GM11168 (cell line): Measurements from ENCODE around the gene ACBD6.

Experiments
- in situ Hi-C: fragments of 300-500 bp; cut with MboI; formaldehyde crosslinking; loops from one replicate; pipeline ENCODE4 v1.12.0; 2022; ENCODE audit warnings: low sequenced_read_pairs; ENCODE audit not compliant: unreplicated experiment

ACBD6 gene

GRCh38 chr1:180278596-180279395 is 223.6 kb downstream of the ACBD6 start:
- in situ Hi-C loops = no loop called here

GRCh38 chr1:180278194-180278515 is 224.2 kb downstream of the ACBD6 start:
- in situ Hi-C loops = no loop called here

- in situ Hi-C loops = no loop called here
These were observed 224.7 kb downstream of the ACBD6 start for GRCh38 chr1:180277476-180278193.

GRCh38 chr1:180275726-180276125 is 226.7 kb downstream of the ACBD6 start:
- in situ Hi-C loops = no loop called here

- in situ Hi-C loops = no loop called here
These were observed 228.2 kb downstream of the ACBD6 start for GRCh38 chr1:180274221-180274620.

DNA sequence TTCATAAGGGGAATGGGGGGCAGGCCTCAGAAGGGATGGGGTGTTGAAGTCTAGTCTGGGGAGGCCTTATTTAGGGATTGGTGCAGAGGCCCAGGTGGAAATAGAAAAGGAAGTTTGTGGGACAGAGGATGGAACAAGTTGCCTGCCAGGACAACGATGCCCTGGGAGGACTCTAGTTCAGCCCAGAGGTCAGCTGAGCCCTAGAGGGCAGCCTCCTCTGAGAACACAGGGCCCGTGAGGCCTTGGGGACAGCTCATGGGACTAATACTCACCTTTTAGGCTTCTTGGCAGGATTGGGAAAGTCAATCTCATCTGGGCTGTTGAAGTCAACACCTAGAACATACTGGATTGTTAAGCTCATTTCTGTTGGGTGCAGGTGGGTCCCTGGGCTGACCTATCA is 229.3 kb downstream of the ACBD6 start:
- in situ Hi-C loops = no loop called here

DNA sequence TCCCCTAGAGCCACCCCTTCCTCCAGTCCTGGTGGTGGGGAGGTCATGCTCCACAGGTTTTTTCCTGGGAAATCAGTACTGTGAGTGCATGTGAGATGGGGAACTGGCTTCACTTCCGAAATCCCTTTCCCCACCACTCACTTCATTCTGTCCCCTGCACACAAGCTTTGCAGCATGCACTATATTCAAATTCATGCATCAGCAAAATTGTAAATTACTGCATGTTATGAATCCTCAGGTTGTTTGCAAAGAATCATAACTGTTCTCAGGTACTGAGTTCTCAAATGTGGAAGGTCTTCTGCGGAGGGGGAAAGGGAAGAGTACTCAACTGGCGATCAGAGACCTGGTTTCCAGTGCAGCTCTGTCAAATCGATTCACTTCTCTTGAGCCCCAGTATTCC is 230.0 kb downstream of the ACBD6 start:
- in situ Hi-C loops = no loop called here

GRCh38 chr1:180271272-180272255 is 230.8 kb downstream of the ACBD6 start:
- in situ Hi-C loops = no loop called here

DNA sequence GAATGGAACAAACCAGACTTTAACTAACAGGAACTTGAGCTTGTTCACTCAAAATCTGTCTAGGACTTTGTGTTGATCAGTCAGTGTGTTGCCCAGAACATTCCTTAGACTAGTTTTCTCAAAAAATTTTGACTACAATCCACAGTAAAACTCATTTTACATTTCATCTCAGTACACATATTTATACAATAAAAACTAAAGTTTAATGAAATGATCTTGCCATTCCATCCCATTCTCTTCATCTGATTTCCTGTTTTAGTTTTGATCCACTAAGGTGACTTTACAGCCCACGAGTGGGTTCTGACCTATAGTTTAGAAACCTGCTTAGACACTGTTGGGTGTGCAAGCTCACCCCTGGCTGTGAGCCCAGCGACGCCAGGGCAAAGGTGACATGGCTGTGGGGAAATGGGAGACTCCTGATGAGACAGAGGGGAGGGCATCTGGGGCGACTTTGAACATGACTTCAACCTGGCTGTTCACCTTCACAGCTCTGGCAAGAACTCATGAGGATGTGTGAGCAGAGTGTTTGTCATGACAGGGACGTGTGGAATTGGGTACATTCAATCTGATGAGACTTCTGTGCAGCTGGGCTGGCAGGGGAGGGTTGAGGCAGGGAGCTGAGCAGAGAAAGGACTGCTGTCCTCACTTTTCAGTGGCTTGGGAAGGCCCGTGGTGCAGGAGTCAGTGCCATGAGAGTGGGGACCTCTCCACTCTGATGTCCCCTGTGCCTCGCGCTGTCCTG is 231.7 kb downstream of the ACBD6 start:
- in situ Hi-C loops = no loop called here

DNA sequence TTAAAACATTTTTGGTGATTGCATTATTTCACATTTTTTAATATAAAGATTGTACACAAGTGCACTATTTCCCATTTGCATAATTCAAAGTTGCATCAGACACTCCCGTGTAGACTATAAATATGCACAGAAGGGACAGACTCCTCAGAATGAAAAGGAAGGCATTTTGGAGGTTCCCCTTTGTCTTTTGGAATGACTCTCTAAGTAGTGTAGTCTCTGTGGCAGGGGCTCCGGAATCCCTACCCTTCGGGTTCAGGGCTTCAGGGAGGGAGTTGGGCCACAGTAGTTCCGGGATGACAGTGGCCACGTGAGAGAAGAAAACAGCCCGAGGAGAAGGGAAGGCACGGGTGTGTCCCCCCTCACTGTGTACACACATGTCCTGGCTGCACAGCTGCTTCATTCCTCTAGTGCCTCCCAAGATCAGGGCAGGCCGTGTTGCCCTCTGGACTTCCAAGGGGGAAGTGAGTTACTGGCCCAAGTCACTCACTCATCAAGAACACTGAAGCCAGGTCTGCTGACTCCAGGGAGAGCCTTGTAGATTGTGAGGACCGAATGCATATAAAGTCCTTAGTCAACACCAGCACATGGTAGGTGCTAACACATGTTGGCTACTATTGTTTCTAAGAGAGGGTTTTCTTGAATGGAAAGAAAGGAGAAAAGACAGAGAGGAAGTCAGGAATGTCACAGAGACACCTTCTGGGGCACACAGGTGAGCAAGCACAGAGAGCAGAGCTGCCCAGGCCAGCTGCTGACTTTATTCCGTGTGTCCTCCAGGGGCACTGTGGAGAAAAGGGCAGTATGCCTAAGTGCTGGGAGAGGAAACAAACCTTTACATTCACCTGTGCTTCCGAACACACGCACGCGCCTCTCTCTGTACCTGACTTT is 232.5 kb downstream of the ACBD6 start:
- in situ Hi-C loops = no loop called here

DNA sequence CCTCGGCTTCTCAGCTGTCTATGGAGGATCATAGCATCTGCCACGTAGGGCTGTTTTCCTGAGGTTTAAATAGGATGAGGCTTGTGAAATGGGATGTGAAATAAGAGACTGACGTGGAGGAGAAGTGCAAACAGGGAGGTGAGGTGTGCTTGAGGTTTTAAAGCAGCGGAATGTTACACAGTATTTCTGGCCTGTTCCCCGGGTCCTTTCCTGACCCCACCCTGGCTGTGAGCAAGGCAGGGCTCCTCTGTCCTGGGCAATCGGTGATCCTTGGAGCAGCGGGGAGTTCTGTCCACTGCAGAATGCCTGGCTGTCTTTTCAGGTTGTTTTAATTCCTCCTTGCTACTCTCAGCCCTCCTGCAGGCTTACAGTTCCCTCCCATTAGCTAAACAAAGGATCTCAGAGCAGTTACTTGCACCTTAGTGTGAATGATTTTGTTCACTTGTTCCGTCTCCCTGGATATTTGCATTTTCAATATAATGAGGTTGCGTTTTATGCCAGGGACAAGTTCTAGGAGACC is 233.8 kb downstream of the ACBD6 start:
- in situ Hi-C loops = no loop called here

GRCh38 chr1:180267761-180268555 is 234.4 kb downstream of the ACBD6 start:
- in situ Hi-C loops = no loop called here

GRCh38 chr1:180267211-180267561 is 235.2 kb downstream of the ACBD6 start:
- in situ Hi-C loops = no loop called here

- in situ Hi-C loops = no loop called here
These were observed 235.8 kb downstream of the ACBD6 start for GRCh38 chr1:180266275-180267210.

DNA sequence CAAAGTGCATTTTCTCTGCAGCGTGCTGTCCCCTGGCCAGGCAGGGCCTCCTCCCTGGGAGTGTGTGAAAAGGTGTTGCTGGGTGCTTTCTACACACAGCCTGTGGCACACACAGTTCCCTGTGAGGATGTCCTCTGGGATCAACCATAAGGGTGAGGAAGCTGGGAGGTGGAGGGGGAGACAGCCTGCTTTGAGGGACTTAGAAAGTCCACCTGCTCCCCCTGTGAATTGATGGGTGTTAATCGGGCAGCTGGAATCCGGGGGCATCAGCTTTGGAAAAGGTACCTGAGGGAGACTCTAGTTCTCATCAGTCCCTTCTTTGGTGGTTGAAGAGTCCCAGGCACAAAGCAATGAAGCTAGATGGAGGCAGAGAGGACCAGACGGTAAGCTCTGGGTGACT is 236.5 kb downstream of the ACBD6 start:
- in situ Hi-C loops = no loop called here

DNA sequence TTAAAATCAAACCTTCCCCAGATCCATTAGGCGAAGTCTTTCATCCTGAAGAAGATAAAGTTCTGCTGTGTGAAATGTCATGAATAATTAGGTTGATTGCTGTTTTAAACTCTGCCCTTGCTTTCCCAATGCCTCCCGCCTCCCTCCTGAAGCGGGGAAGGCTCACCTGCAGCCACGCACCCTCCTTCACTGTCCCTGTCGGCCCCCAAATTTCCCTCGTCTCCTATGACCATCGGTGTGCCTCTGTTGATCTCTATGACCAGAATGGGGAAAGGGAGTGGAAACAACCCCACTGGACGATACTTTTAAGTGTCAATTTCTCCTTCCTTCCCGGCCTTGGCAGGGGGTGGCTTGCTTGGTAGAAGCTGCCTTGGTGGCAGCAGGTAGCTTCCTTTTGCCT is 237.2 kb downstream of the ACBD6 start:
- in situ Hi-C loops = no loop called here

GRCh38 chr1:180264595-180264994 is 237.8 kb downstream of the ACBD6 start:
- in situ Hi-C loops = no loop called here
